ENCODE measurements around the gene PPIL6.

DNA sequence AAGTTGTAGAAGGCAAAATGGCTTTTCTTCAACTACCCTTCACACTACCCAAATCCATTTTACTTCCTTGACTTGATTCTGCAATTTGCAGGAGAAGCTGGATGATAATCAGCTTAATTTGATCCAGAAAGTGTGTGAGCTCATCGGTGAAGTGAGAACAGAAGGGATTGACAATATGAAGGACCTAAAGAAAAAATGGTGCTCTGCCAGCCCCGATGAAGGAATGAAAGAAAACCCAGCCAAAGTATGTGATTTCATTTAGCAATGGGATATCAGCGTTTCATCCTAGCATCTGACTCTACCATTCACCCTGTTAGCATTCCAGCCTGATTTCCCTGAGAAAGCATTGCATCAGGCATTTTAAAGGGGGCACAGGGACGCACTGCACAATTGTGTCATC lies 99.6 kb downstream of the PPIL6 start:
- TF ChIP-seq, protein P1, sequence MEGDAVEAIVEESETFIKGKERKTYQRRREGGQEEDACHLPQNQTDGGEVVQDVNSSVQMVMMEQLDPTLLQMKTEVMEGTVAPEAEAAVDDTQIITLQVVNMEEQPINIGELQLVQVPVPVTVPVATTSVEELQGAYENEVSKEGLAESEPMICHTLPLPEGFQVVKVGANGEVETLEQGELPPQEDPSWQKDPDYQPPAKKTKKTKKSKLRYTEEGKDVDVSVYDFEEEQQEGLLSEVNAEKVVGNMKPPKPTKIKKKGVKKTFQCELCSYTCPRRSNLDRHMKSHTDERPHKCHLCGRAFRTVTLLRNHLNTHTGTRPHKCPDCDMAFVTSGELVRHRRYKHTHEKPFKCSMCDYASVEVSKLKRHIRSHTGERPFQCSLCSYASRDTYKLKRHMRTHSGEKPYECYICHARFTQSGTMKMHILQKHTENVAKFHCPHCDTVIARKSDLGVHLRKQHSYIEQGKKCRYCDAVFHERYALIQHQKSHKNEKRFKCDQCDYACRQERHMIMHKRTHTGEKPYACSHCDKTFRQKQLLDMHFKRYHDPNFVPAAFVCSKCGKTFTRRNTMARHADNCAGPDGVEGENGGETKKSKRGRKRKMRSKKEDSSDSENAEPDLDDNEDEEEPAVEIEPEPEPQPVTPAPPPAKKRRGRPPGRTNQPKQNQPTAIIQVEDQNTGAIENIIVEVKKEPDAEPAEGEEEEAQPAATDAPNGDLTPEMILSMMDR (optimal IDR thresholded peaks at IDR 0.05 in 1 of 3, IDR thresholded peaks at IDR 0.05 in 1 of 3, conservative IDR thresholded peaks at IDR 0.05 in 1 of 3; ENCODE audit: extremely low read depth in 1 of 3, insufficient read depth in 2 of 3, low read length in 3 of 3), result no peak
- no peak for TF ChIP-seq EZH2 (IDR thresholded peaks at IDR 0.05; ENCODE audit: low read length)
